HG03025 (cell line): ENCODE results near the gene CTSZ.
"Not testable (repeated sequence)": the region's sequence is repeated elsewhere in the genome, so short reads cannot be mapped to it uniquely, and the experiment has no call there.

Experiments used
- ATAC-seq: cut with Tn5 transposase; IDR thresholded peaks from one replicate; pipeline ENCODE4 v1.9.1; 2021; ENCODE audit warnings: mild to moderate bottlenecking, moderate library complexity; ENCODE audit not compliant: unreplicated experiment, low FRiP score

CTSZ gene

GRCh38 chr20:58982406-58983114, 24.5 kb downstream of the CTSZ start:
- ATAC-seq = no peak

DNA sequence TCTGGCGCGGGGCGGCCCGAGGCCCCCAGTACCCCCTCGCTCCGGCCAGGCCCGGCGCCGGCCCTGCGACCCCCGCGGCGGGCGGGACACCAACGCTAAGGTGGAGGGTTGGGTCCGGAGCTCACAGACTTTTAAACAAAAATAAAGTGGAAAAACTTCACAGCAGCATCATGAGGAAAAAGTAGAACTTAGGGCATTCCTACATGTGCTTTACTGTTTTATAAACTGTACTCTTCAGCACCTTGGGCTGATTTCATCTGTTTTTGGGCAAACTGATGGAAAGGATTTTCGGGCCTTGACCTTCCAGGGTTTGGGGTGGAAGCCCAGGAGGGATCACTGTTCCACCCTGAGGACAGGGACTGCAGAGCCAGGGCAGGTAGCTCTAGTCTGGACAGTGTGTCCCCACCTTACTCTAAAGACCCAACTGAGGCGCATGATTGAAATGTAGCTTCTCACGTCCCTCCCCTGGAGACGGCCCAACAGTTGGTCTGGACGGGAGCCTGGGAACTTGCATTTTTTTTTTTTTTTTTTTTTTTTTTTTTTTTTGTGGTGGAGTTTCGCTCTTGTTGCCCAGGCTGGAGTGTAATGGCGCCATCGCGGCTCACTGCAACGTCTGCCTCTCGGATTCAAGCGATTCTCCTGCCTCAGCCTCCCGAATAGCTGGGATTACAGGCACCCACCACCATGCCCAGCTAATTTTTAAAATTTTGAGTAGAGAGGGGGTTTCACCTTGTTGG, 25.3 kb downstream of the CTSZ start:
- no peak for ATAC-seq

DNA sequence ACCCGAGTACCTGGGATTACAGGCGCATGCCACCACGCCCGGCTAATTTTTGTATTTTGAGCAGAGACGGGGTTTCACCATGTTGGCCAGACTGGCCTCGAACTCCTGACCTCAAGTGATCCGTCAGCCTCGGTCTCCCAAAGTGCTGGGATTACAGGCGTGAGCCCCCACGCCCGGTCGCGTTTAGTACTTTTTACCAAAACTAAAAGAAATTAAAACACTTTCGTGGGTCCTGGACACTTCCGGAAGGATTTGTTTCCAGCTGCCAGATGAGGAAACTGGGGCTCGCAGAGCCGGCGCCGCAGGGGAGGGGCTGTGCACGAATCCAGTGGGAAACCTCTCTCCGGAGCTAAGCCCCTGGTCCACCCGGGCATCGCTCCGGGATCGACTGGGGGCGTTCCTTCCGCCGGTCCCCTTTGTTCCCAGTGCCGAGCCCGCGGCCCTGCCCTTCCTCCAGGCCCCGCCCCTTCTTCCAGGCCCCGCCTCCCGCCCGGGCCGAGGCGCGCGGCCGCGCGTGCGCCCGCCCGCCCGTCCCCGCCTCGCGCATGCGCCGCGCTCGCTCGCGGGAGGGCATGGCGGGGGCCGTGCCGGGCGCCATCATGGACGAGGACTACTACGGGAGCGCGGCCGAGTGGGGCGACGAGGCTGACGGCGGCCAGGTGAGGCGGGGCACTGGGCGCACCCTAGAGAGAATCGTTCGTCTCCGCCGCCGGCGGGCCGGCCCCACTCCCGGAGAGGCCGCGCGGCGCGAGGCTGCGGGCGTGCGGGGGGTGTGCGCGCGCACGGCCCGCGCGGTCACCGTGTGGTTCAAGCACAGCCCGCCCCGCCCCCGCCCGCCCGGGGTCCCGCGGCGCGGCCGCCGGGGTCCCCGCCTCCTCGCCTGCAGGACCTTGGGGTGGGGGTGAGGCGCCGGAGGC, 26.1 kb downstream of the CTSZ start, which contains the start of gene NELFCD:
Gene NELFCD (plus strand): TSS at position 546 of the 917 bp plus-strand sequence. CDS start 54 bp downstream, at position 600.
- ATAC-seq = peak; percentile 65

DNA sequence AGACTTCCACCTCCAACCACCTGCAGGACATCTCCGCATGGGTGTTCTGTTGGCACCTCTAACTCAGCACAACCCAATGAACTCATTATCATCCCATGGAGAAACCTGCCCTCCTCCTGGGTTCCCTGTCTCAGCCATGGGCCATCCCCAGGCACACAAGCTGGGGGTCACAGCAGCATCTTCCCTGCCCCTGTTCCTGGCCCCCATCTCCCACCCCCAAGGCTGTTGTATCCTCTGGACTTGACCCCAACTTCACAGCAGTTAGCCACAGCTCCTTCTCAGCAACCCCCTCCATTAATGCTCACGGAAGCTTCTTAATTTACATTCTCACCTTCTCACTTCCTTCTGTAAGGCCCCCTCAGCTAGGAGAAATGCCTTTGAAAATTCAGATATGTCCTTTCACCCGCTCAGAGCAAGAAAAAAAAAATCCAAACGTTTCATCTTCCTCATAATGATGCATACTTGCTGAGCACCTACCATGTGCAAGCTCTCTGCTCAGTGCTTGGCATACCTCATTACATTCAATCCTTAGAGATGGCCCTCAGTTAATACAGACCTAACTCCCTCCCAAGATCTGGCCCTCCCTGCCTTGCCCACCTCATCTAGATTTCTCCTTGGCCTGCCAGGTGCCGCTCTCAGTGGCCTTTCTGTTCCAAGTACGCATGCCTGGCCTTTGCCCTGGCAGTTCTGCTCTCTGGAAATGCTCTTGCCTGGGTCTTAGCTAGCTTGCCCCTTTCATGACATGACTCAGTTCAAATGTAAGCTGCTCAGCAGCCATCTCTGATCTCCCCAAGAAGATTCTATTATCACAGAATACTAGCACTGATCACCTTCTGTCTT, 28.5 kb downstream of the CTSZ start:
- no peak for ATAC-seq

DNA sequence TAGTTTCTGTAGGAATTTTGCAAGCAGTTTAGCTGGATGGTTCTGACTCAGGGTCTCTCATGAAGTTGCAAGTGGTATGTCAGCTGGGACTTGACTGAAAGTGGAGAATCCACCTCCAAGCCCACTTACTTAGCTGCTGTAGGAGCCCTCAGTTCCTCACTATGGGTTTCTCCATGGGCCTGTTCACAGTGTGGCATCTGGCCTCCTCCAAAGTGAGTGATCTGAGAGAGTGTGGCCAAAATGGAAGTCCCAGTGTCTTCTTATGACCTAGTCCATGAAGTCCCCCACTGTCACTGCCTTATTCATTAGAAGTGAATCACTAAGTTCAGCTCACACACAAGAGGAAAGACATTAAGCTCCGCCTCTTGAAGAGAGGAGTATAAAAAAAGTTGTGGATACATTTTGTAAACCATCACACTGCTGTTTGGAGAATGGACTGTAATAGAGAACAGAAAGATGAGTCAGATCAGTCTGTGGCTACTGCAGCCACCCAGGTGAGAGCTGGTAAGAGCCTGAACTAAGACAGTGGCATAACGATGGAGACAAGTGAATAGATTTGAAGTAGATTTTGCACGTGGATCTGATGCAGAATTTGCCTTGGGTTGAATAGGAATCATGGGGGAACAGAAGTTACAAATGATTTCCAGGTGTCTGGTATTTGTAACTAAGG, 30.9 kb downstream of the CTSZ start:
- ATAC-seq = no peak

DNA sequence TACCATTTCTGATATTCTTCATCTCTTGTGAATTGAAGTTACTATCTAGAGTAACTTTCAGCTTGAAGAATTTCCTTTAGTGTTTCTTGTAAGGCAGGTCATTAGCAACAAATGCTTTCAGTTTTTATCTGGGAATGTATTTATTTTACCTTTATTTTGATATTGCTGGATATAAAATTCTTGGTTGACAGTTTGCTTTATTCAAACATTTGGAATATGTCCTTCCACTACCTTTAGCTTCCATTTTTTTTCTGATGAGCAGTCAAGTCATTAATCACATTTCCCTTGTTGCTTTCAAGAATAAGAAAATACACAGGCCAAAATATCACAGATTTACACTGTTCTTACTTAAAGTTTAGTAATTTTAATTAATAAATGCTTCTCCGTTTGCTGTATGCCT, 31.7 kb downstream of the CTSZ start:
- no peak for ATAC-seq

DNA sequence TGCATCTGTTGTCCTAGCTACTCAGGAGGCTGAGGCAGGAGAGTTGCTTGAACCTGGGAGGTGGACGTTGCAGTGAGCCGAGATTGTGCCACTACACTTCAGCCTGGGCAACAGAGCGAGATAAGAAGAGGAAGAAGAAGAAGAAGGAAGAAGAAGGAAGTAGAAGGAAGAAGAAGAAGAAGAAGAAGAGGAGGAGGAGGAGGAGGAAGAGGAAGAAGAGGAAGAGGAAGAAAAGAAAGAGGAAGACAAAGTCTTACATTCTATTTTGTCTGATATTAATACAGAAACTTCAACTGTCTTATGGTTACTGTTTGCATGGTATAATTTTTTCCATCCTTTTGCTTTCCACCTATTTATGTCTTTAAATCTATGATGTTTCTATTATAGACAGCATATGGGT, 33.2 kb downstream of the CTSZ start:
- ATAC-seq = no peak

DNA sequence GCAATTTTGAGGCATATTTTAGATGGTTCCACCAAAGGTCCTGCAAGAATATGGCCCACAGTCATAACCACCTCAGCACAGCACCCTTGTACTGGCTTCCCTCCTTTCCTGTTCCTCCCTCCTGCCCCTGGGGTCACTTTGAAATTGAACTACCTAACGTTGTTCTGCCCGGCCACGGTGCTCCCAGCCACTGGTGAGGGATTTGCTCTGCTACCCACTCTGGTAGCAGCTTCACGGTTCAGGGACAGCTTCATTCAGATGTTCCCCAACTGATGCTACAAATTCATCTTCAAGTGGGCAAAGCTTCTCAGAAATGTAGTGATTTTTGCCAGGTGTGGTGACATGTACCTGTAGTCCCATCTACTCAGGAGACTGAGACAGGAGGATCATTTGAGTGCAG, 33.9 kb downstream of the CTSZ start:
- ATAC-seq = no peak

DNA sequence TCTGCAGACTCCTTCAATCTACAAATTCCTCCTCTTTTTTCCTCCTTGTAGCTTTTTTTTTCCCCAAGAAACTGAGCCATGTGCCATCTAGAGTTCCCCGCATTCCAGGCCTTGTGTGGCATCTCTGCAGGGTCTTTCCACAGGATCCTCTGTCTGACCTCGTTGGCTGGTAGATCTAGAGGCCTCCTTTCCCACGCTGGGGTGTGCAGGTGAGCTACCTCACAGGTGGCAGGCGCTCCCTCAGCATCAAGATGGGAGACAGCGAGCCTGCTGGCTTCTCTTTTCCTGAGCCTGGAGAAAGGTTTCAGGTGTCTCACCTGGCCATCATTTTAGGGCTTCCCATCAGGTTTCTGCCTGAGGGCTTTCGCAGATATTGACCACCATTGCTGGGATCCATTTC, 35.6 kb downstream of the CTSZ start:
- no peak for ATAC-seq

DNA sequence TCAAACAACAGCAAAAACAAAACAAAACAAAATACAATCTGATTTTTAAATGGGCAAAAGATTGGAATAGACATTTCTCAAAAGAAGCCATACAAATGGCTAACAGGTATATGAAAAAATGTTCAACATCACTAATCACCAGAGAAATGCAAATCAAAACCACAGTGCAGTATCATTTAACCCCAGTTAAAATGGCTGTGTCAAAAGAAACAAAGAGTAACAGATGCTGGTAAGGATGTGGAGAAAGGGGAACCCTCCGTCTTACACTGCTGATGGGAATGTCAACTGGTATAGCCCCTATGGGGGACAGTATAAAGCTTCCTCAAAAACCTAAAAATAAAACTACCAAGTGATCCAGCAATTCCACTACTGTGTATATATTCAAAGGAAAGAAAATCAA, 36.9 kb downstream of the CTSZ start:
- ATAC-seq = no peak

DNA sequence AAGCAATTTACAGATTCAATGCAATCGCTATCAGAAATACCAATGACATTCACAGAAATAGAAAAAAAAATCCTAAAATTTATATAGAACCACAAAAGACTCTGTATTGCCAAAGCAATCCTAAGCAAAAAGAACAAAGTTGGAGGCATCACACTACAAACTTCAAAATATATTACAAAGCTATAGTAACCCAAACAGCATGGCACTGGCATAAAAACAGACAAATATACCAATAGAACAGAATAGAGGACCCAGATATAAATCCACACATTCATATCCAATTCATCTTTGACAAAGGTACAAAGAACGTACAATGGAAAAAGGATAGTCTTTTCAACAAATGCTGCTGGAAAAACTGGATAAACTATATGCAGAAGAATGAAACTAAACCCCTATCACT, 37.6 kb downstream of the CTSZ start:
- no peak for ATAC-seq

DNA sequence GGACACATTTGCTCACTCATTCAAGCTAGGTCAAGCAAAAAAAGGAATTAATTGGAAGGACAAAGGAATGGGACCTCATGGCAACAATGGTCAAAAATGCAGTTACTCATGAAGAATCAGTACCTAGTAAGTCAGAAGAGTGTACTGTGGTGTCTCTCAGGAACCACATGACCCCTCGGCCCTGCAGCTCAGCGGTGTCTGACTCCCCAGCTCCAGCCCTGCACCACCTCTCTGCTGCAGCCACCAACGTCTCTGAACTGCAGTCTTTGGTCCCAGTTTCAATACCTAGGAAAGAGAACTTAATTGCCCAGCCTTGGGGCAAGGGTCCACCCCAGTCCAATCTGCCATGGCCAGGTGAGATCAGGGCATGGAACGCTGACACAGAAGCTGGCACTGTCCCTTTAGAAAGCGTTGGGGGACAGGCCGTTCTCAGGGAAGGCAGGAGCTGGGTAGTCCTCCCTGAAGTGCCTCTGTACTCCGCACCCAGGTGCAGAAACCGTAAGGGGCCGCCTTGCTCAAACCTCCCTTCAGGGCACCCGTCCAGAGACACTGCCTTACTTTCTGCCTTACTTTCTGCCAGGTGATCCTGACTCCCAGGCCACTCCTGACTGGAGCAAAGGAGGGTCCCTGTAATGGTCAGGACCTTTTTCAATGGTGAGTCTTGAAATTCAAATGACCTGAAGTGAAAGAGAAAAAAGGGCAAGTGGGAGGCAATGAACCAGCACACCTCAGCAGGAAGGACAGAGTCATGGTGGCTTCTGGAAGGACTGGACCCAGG, 39.2 kb downstream of the CTSZ start:
- no peak for ATAC-seq

DNA sequence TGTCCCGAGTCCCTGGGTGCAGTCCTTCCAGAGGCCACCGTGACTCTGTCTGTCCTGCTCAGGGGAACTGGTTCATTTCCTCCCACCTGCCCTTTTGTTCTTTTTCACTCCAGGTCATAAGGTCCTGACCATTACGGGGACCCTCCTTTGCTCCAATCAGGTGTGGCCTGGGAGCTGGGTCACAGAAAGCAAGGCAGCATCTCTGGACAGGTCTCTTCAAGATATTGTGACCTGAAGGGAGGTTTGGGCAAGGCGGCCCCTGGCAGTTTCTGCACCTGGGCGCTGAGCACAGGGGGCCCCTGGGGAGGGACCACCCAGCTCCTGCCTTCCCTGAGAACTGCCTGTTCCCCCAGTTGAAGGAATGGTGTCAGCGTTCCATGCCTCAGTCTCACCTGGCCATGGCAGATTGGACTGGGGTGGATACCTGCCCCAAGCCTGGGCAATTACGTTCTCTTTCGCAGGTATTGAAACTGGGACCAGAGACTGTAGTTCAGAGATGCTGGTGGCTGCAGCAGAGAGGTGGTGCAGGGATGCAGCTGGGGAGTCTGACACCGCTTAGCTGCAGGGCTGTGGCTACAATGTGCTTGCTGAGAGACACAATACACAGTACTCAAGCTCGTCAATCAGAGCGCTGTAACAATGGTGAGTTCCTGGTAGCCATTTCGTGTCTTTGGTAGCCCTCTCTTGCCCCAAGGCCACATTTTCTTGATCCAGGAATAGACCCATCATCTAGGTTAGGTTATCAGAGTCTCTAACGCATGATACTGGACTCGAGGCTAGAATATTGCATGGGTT, 41.6 kb downstream of the CTSZ start:
- ATAC-seq = no peak

DNA sequence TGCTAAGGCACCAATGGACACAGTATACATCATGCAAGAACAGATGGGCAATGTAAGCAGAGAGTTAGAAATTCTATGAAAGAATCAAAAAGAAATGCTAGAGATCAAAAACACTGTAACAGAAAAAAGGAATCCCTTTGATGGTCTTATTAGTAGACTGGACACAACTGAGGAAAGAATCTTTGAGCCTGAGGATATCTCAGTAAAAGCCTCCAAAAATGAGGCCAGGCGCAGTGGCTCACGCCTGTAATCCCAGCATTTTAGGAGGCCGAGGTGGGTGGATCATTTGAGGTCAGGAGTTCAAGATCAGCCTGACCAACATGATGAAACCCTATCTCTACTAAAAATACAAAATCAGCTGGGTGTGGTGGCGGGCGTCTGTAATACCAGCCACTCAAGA, 43.1 kb downstream of the CTSZ start:
- ATAC-seq = not testable (repeated sequence)

DNA sequence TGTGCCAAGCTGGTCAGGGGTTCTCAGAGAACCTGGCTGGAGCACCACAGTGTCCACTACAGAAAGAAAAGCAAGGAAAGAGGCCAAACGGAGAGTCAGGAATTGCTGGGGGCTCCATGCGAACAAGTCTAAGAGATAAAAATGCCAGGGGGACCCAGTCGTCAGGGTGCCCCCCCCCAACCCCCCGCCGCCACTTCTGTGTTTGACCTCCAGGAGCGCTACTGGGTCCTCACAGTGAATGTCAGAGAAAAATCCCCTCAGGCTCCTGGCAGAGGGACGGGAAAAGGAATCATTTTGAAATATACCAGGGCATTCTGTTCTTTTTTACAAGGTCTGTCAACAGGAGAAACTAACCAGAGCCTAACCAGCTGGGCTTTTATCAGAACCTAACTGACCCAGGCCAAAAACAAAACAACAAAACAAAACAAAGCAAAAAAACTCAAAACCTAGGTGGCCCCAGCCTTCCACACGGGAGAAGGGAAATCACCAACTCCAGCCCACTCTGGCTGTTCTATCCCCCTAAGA, 43.9 kb downstream of the CTSZ start:
- no peak for ATAC-seq

- ATAC-seq = no peak
Observed at GRCh38 chr20:58959652-58960051, 47.4 kb downstream of the CTSZ start.

GRCh38 chr20:58956078-58956477, 51.0 kb downstream of the CTSZ start:
- no peak for ATAC-seq

DNA sequence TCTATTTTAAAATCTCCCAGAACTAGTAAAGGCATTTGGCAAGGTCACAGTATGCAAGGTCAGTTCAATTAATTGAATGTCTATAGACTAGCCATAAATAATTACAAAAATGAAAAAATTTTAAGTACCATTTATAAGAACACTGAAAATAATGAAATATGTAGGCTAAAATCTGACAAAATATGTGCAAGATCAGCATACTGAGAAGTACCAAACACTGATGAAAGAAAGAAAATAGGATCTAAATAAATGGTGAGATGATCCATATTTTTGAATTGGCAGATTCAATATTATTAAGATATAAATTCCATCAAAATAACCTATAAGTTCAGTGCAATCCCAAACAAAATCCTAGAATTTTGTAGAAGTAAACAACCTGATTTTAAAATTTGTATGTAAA, 54.0 kb downstream of the CTSZ start:
- ATAC-seq = no peak
